Sigmoid colon (tissue), 4 donors: ENCODE data around the gene KDM6A.

ENCODE experiments used
- CTCF ChIP-seq, 4 experiments: fragments of 450-650 bp in 3 of 4; fragments of 200-600 bp in 1 of 4; IDR thresholded peaks; one replicate each; pipeline ENCODE4 v1.5.1; 2016 to 2019; ENCODE audit warnings: antibody characterized with exemption in 4 of 4, mild to moderate bottlenecking in 3 of 4, moderate library complexity in 2 of 4
- POLR2A ChIP-seq, 2 donors: fragments of 450-650 bp; IDR thresholded peaks; one replicate each; pipeline ENCODE4 v1.6.1; 2016; ENCODE audit warnings: antibody characterized with exemption in 2 of 2, mild to moderate bottlenecking in 2 of 2, moderate library complexity in 2 of 2
- POLR2AphosphoS5 ChIP-seq, 4 donors: sonication (generic); formaldehyde crosslinking; IDR thresholded peaks; one replicate each; pipeline ENCODE4 v1.6.1; 2017; ENCODE audit warnings: antibody characterized with exemption in 4 of 4

- TF ChIP-seq CTCF (IDR thresholded peaks at IDR 0.05) (no peak), POLR2A (IDR thresholded peaks at IDR 0.05) (no peak), POLR2AphosphoS5 (IDR thresholded peaks at IDR 0.05) (no peak)
Measured at GRCh38 chrX:44882635-44883034, 9.6 kb downstream of the KDM6A start.
